HFFc6 (cell line): ENCODE measurements around the gene KMT2C. TPM values are rescaled to one million over a fixed set of nuclear protein-coding genes. Genes with fewer than 3 reads are reported as not detected.

Source experiments
- DNase-seq: peaks from one replicate; pipeline ENCODE4 v3.0.0-alpha.2; 2018
- H3K27ac Mint-ChIP-seq: 2 replicates; pipeline ENCODE4 v1.8.0; 2020; ENCODE audit warnings: mild to moderate bottlenecking, mixed read lengths
- H3K27me3 Mint-ChIP-seq: 2 replicates; pipeline ENCODE4 v1.8.0; 2021; ENCODE audit warnings: mild to moderate bottlenecking, moderate library complexity, mixed read lengths; ENCODE audit not compliant: insufficient read depth
- H3K36me3 Mint-ChIP-seq: 2 replicates; pipeline ENCODE4 v1.8.0; 2021; ENCODE audit warnings: low read depth, mixed read lengths
- H3K4me1 Mint-ChIP-seq: 2 replicates; pipeline ENCODE4 v1.8.0; 2020; ENCODE audit warnings: low read depth, mixed read lengths
- H3K4me3 Mint-ChIP-seq: 2 replicates; pipeline ENCODE4 v1.8.0; 2020; ENCODE audit warnings: mild to moderate bottlenecking, moderate library complexity, mixed read lengths
- H3K9me3 Mint-ChIP-seq: 2 replicates; pipeline ENCODE4 v1.8.0; 2020; ENCODE audit warnings: mild to moderate bottlenecking, mixed read lengths
- CTCF ChIP-seq: fragments of 200-600 bp; sonication (generic); IDR thresholded peaks from 2 replicates; pipeline ENCODE4 v1.5.0; 2021; ENCODE audit warnings: antibody characterized with exemption, mild to moderate bottlenecking
- total RNA-seq, 6 experiments: library from RNA; stranded (reverse); fragmentation: NEBNext Ultra II Directional; extraction: Animal tissue kit (Norgen Biotek cat#: 25700); gene quantifications; 2 replicates in 1 of 6; 3 replicates in 5 of 6; pipeline ENCODE4 v1.2.3, GENCODE V29; 2021

The KMT2C gene
- total RNA-seq, 6 experiments from 2014 or later: 23.5 to 30.8 (median 26.0) TPM

GRCh38 chr7:152369518-152369917, 66.3 kb downstream of the KMT2C start:
- Mint-ChIP-seq H3K27ac (no peak overlapping the region), H3K4me3 (no peak overlapping the region), H3K4me1 (peaks cover 21% of the 10 kb centered on the region), H3K27me3 (no peaks in the 10 kb centered on the region), H3K36me3 (peaks cover 19% of the 10 kb centered on the region), H3K9me3 (no peaks in the 10 kb centered on the region)
- DNase-seq: no peak
- no peak for TF ChIP-seq CTCF

- H3K9me3 Mint-ChIP-seq: no peaks in the 10 kb centered on the region
- no peaks in the 10 kb centered on the region for H3K27me3 Mint-ChIP-seq
- TF ChIP-seq CTCF: no peak
- no peak for DNase-seq
- peaks cover 19% of the 10 kb centered on the region for H3K36me3 Mint-ChIP-seq
- H3K4me1 Mint-ChIP-seq: peaks cover 37% of the 10 kb centered on the region
- H3K4me3 Mint-ChIP-seq: no peak overlapping the region
- no peak overlapping the region for H3K27ac Mint-ChIP-seq
Measured at GRCh38 chr7:152367170-152367569, 68.6 kb downstream of the KMT2C start.

- Mint-ChIP-seq H3K4me1 (peaks cover 35% of the 10 kb centered on the region), H3K36me3 (peaks cover 17% of the 10 kb centered on the region), H3K9me3 (no peaks in the 10 kb centered on the region), H3K27ac (no peak overlapping the region), H3K4me3 (no peak overlapping the region), H3K27me3 (no peaks in the 10 kb centered on the region)
- no peak for DNase-seq
- no peak for TF ChIP-seq CTCF
Measured at GRCh38 chr7:152366662-152367061, 69.1 kb downstream of the KMT2C start.

GRCh38 chr7:152365982-152366603, 69.7 kb downstream of the KMT2C start:
- Mint-ChIP-seq H3K36me3 (peaks cover 11% of the 10 kb centered on the region), H3K9me3 (no peaks in the 10 kb centered on the region), H3K4me3 (no peak overlapping the region), H3K4me1 (peaks cover 30% of the 10 kb centered on the region), H3K27me3 (no peaks in the 10 kb centered on the region), H3K27ac (no peak overlapping the region)
- DNase-seq: no peak
- no peak for TF ChIP-seq CTCF

- Mint-ChIP-seq H3K27me3 (no peaks in the 10 kb centered on the region), H3K9me3 (no peaks in the 10 kb centered on the region), H3K4me3 (no peak overlapping the region), H3K4me1 (peaks cover 34% of the 10 kb centered on the region), H3K36me3 (peaks cover 10% of the 10 kb centered on the region), H3K27ac (no peak overlapping the region)
- TF ChIP-seq CTCF: no peak
- no peak for DNase-seq
Measured at GRCh38 chr7:152363798-152364197, 72.0 kb downstream of the KMT2C start.
